ENCODE results near the gene NFATC2.

DNA sequence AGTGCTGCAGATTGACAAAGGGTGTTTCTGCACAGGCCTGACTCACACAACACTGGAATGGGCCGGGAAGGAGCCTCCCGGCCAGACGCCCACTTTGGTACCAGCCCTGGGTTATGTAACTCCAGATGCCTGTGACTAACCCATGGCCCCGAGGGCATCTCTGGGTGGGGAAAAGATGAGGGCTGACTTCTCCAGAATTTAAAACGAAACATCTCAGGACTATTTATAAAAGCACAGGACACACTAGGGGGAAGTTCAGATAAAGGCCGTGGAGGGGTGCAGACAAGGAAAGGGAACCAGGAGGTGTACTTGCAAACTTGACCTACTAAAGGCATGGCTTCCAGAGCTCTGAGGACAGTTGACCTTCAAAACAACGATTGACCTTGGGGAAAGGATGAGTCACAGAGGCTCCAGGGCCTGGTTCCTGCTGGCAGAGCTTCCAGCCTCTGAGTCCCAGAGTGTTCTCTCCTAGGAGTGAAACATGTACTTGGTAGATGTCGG is 196.9 kb downstream of the NFATC2 start:
- no peak for TF ChIP-seq EZH2phosphoT487 (IDR thresholded peaks at IDR 0.05; ENCODE audit: borderline replicate concordance)
- TF ChIP-seq, protein P1, sequence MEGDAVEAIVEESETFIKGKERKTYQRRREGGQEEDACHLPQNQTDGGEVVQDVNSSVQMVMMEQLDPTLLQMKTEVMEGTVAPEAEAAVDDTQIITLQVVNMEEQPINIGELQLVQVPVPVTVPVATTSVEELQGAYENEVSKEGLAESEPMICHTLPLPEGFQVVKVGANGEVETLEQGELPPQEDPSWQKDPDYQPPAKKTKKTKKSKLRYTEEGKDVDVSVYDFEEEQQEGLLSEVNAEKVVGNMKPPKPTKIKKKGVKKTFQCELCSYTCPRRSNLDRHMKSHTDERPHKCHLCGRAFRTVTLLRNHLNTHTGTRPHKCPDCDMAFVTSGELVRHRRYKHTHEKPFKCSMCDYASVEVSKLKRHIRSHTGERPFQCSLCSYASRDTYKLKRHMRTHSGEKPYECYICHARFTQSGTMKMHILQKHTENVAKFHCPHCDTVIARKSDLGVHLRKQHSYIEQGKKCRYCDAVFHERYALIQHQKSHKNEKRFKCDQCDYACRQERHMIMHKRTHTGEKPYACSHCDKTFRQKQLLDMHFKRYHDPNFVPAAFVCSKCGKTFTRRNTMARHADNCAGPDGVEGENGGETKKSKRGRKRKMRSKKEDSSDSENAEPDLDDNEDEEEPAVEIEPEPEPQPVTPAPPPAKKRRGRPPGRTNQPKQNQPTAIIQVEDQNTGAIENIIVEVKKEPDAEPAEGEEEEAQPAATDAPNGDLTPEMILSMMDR (conservative IDR thresholded peaks at IDR 0.05; ENCODE audit: low read length), result no peak
